Measurements from ENCODE around the gene EHMT1.

Gene EHMT1

DNA sequence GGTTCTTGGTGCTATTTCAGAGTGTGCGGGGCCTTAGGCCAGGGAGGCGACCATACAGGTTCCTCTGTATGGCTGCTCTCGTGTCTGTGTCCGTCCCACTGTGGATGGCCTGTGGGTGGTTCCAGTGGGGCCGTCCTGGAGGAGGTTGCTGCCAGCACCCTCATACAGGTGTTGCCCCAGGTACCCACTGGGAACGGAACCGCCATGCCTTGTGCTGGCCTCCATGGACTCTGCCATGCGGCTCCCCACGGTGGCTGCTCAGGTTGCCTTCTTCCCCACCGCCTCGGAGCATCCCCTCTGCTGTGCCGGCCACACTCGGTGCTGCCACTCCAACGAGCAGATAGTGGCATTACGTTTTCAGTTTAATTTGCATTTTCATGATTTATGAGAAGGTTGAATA is 129.5 kb downstream of the EHMT1 start:
- H3K4me1 ChIP-seq, result peaks cover 0 to 3% (median 0%) of the 10 kb centered on the region in 4 donors
- TF ChIP-seq, protein P1, sequence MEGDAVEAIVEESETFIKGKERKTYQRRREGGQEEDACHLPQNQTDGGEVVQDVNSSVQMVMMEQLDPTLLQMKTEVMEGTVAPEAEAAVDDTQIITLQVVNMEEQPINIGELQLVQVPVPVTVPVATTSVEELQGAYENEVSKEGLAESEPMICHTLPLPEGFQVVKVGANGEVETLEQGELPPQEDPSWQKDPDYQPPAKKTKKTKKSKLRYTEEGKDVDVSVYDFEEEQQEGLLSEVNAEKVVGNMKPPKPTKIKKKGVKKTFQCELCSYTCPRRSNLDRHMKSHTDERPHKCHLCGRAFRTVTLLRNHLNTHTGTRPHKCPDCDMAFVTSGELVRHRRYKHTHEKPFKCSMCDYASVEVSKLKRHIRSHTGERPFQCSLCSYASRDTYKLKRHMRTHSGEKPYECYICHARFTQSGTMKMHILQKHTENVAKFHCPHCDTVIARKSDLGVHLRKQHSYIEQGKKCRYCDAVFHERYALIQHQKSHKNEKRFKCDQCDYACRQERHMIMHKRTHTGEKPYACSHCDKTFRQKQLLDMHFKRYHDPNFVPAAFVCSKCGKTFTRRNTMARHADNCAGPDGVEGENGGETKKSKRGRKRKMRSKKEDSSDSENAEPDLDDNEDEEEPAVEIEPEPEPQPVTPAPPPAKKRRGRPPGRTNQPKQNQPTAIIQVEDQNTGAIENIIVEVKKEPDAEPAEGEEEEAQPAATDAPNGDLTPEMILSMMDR (IDR thresholded peaks at IDR 0.05), result no peak
- peaks cover 42 to 68% (median 67%) of the 10 kb centered on the region in 3 donors for H3K36me3 ChIP-seq

DNA sequence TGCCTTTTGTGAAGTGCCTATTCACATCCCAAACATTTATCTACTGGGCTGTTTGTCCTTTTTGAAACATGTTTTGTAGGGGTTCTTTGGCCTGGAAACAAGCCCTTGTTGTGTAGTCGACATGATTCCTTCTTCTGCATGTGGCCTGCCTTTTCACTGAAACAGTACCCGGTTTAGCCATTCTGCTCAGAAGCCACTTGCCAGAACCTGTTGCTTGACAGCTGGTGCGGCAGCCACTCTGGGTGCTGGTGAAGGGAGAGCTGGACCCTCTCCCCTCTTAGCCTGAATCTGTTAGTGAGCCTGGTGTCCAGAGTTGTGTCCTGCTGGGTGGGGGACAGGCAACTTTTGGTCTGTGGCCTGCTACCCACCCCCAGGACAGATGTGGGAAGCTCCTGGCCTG is 129.9 kb downstream of the EHMT1 start:
- H3K4me3 ChIP-seq, result no peak overlapping the region
- TF ChIP-seq, protein P1 (IDR thresholded peaks at IDR 0.05), result no peak
- peaks cover 0 to 3% (median 0%) of the 10 kb centered on the region in 4 donors for H3K4me1 ChIP-seq
- intact Hi-C loops (cut with DNase I; ENCODE audit: low total_unique reads), result no loop called here
- H3K27ac ChIP-seq, result no peak overlapping the region
- no peaks in the 10 kb centered on the region for H3K27me3 ChIP-seq
- H3K36me3 ChIP-seq, result peaks cover 42 to 68% (median 67%) of the 10 kb centered on the region in 3 donors
- H3K9me3 ChIP-seq, result no peaks in the 10 kb centered on the region
- DNase-seq, result no peak

More for the DNA sequence above, 129.5 kb downstream of the EHMT1 start:
- H3K9me3 ChIP-seq, result no peaks in the 10 kb centered on the region
- H3K27me3 ChIP-seq, result no peaks in the 10 kb centered on the region
- no peak for DNase-seq
- intact Hi-C loops (cut with DNase I; ENCODE audit: low total_unique reads), result no loop called here
- H3K4me3 ChIP-seq, result no peak overlapping the region
- H3K27ac ChIP-seq, result no peak overlapping the region

DNA sequence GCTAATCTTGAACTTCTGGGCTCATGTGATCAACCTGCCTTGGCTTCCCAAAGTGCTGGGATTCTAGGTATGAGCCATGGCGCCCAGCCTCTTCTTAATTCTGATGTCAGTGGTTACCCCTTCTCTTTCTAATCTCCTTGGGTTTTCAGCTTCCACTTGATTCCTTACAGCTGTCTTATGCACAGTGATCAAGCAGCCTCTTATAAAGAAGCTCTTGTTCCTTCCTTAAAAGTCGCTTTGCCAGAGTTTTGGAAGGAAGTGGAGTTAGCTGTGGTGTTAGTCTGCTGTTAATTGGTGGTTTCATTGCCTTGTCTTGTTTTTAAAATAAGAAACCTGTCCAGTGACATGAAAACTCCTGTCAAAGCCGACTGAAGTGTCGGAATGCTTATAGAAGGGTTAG is 130.7 kb downstream of the EHMT1 start:
- Histone ChIP-seq H3K4me1 (peaks cover 0 to 3% (median 0%) of the 10 kb centered on the region in 4 donors), H3K9me3 (no peaks in the 10 kb centered on the region), H3K36me3 (peaks cover 41 to 68% (median 68%) of the 10 kb centered on the region in 3 donors), H3K27me3 (no peaks in the 10 kb centered on the region), H3K4me3 (no peak overlapping the region), H3K27ac (no peak overlapping the region)
- TF ChIP-seq, protein P1 (IDR thresholded peaks at IDR 0.05), result no peak
- DNase-seq, result no peak
- intact Hi-C loops (cut with DNase I; ENCODE audit: low total_unique reads), result no loop called here

DNA sequence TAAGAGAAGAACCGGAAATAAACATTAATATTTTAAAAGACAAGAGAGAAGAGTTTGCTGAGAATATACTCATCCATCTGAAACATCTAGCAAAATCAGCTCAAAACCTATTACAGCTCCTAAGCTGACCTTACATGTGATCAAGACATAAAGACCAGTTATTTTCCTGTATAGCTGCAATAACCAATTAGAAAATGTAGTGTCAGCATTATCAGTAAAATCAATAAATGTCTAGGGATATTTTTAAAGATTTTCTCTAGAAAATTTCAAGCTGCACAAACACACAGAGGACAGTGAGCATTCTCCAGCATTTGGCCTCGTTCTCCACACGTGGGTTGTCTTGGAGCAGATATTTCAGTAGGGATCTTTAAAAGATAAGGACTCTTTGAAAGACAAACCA is 131.2 kb downstream of the EHMT1 start:
- Histone ChIP-seq H3K4me3 (no peak overlapping the region), H3K27me3 (no peaks in the 10 kb centered on the region), H3K9me3 (no peaks in the 10 kb centered on the region), H3K4me1 (peaks cover 0 to 3% (median 0%) of the 10 kb centered on the region in 4 donors), H3K36me3 (peaks cover 41 to 68% (median 68%) of the 10 kb centered on the region in 3 donors), H3K27ac (no peak overlapping the region)
- intact Hi-C loops (cut with DNase I; ENCODE audit: low total_unique reads), result no loop called here
- no peak for DNase-seq
- TF ChIP-seq, protein P1 (IDR thresholded peaks at IDR 0.05), result no peak

DNA sequence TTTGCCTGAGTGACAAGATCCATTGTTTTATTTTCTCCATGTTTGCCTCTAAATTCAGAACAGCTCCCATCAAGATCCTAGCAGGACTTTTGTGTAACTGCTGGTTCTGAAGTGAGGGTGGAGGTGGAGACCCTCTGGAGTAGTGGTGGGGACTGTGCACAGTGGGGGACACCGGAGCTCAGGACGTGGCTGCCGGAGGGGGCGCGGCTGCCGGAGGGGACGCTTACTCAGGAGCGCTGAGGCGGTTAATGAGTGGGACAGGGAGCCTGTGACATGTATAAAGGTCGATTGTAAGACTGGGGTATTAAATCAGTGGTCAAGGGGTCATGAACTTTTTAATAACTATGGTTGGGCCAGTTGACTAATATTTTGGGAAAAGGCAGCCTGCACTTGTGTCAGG is 131.8 kb downstream of the EHMT1 start:
- intact Hi-C loops (cut with DNase I; ENCODE audit: low total_unique reads), result no loop called here
- Histone ChIP-seq H3K9me3 (peaks cover 0 to 2% (median 0%) of the 10 kb centered on the region in 3 donors), H3K4me1 (peaks cover 0 to 3% (median 0%) of the 10 kb centered on the region in 4 donors), H3K27ac (no peak overlapping the region), H3K27me3 (no peaks in the 10 kb centered on the region), H3K36me3 (peaks cover 43 to 68% (median 68%) of the 10 kb centered on the region in 3 donors), H3K4me3 (no peak overlapping the region)
- TF ChIP-seq, protein P1 (IDR thresholded peaks at IDR 0.05), result no peak
- DNase-seq, result no peak

DNA sequence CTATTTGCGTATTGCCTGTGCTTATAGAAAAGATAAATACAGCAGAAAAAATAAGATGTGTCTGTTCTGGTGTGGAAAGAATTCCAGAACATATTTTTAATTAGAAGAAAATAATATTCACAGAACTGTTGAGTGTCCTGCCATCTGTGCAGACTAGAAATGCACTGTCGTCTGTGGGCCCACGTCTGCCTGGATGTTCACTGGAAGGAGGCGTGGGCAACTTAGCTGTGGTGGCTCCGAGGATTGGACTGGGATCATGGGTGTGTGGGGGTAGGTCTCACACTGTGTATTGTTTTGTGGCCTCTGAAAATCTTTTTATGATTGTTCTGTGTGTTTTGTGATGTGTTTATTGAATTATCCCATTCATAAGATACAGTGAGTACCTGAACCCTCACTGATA is 132.8 kb downstream of the EHMT1 start:
- intact Hi-C loops (cut with DNase I; ENCODE audit: low total_unique reads), result no loop called here

More for the DNA sequence above, 132.8 kb downstream of the EHMT1 start:
- Histone ChIP-seq H3K27me3 (no peaks in the 10 kb centered on the region), H3K4me3 (no peak overlapping the region), H3K36me3 (peaks cover 37 to 67% (median 60%) of the 10 kb centered on the region in 3 donors), H3K27ac (no peak overlapping the region), H3K9me3 (peaks cover 0 to 4% (median 0%) of the 10 kb centered on the region in 3 donors), H3K4me1 (peaks cover 0 to 3% (median 0%) of the 10 kb centered on the region in 4 donors)
- TF ChIP-seq, protein P1 (IDR thresholded peaks at IDR 0.05), result no peak
- DNase-seq, result no peak

All from tibial artery (tissue), 4 donors.